Keratinocyte (primary cell): Measurements from ENCODE around the gene NCKAP5. TPM values are rescaled to one million over a fixed set of nuclear protein-coding genes. Genes with fewer than 3 reads are reported as not detected.

ENCODE experiments used
- DNase-seq: peaks from one replicate; pipeline ENCODE4 v3.0.0-alpha.2; 2011; ENCODE audit warnings: low read depth, missing footprints, low spot score
- FAIRE-seq: peaks from 2 replicates; lab custom pipeline; 2011; peaks lifted over from hg19 to GRCh38; lab: Jason Lieb, UNC
- H2AFZ ChIP-seq: 2 replicates; pipeline ENCODE4 v1.6.0; 2012; ENCODE audit warnings: low read length, control low read depth, inconsistent platforms; ENCODE audit not compliant: control insufficient read depth
- H3K27ac ChIP-seq: 2 replicates; pipeline ENCODE4 v1.5.1; 2011; ENCODE audit warnings: low read length; ENCODE audit not compliant: control insufficient read depth, insufficient read depth
- H3K27me3 ChIP-seq: 3 replicates; pipeline ENCODE4 v1.6.0; 2011; ENCODE audit warnings: low read length; ENCODE audit not compliant: control insufficient read depth, insufficient read depth; ENCODE audit errors: extremely low read depth
- H3K36me3 ChIP-seq, 2 experiments: 2 replicates in 1 of 2; 3 replicates in 1 of 2; pipeline ENCODE4 v1.5.1; 2011; ENCODE audit warnings: low read length in 2 of 2, mild to moderate bottlenecking in 1 of 2; ENCODE audit not compliant: control insufficient read depth in 2 of 2, insufficient read depth in 2 of 2; ENCODE audit errors: extremely low read depth in 1 of 2
- H3K4me1 ChIP-seq: 3 replicates; pipeline ENCODE4 v1.5.1; 2011; ENCODE audit warnings: low read length; ENCODE audit not compliant: control insufficient read depth, insufficient read depth; ENCODE audit errors: extremely low read depth
- H3K4me2 ChIP-seq: 3 replicates; pipeline ENCODE4 v1.6.0; 2011; ENCODE audit warnings: low read depth, low read length; ENCODE audit not compliant: control insufficient read depth, insufficient read depth; ENCODE audit errors: extremely low read depth
- H3K4me3 ChIP-seq, 3 experiments: fragments of 200-600 bp in 1 of 3; sonication (generic) in 1 of 3; 2 replicates in 2 of 3; 3 replicates in 1 of 3; pipeline ENCODE4 v1.5.1; 2011 to 2016; ENCODE audit warnings: low read length in 3 of 3, mild to moderate bottlenecking in 3 of 3, control low read depth in 2 of 3, inconsistent platforms in 1 of 3, low read depth in 1 of 3, mixed read lengths in 1 of 3, mixed run types in 1 of 3, moderate library complexity in 1 of 3; ENCODE audit not compliant: control insufficient read depth in 2 of 3, insufficient read depth in 2 of 3; ENCODE audit errors: extremely low read depth in 1 of 3
- H3K79me2 ChIP-seq: 2 replicates; pipeline ENCODE4 v1.6.0; 2012; ENCODE audit warnings: low read length; ENCODE audit not compliant: control insufficient read depth, insufficient read depth
- H3K9ac ChIP-seq: 3 replicates; pipeline ENCODE4 v1.6.0; 2011; ENCODE audit warnings: low read length; ENCODE audit not compliant: control insufficient read depth, insufficient read depth; ENCODE audit errors: extremely low read depth
- H3K9me1 ChIP-seq: 3 replicates; pipeline ENCODE4 v1.6.0; 2011; ENCODE audit warnings: low read length; ENCODE audit not compliant: control insufficient read depth, insufficient read depth; ENCODE audit errors: extremely low read depth
- H3K9me3 ChIP-seq: 2 replicates; pipeline ENCODE4 v1.5.1; 2012; ENCODE audit warnings: low read depth, low read length; ENCODE audit not compliant: control insufficient read depth
- H4K20me1 ChIP-seq: 3 replicates; pipeline ENCODE4 v1.6.0; 2011; ENCODE audit warnings: low read length; ENCODE audit not compliant: control insufficient read depth, insufficient read depth; ENCODE audit errors: extremely low read depth
- EZH2 ChIP-seq: IDR thresholded peaks from one replicate; pipeline ENCODE4 v1.6.1; 2012; ENCODE audit warnings: inconsistent platforms, mild to moderate bottlenecking, low read length, moderate library complexity
- dilution Hi-C: fragments of 300-500 bp; cut with MboI; formaldehyde crosslinking; loops from one replicate; pipeline ENCODE4 v1.7.0; 2020; ENCODE audit warnings: low sequenced_read_pairs; ENCODE audit not compliant: extremely low pct_ligation_motif_present
- polyA plus RNA-seq, 5 experiments: library from polyadenylated mRNA; depleted of rRNA in 3 of 5; stranded (reverse) in 3 of 5; stranded (forward) in 1 of 5; unstranded in 1 of 5; fragments of >200 nt; gene quantifications; 1 replicate in 1 of 5; 2 replicates in 3 of 5; 3 replicates in 1 of 5; pipeline versions ENCODE4 v1.2.1 to v1.2.3, GENCODE V29; 2011 to 2012; ENCODE audit warnings: missing spikeins in 2 of 5, low read depth in 1 of 5, low replicate concordance in 1 of 5
- TF ChIP-seq, protein P1 (sequence below), 3 experiments: IDR thresholded peaks in 1 of 3; conservative IDR thresholded peaks in 1 of 3; optimal IDR thresholded peaks in 1 of 3; 2 replicates in 2 of 3; 3 replicates in 1 of 3; pipeline versions ENCODE3 to v1.5.1; 2011; ENCODE audit warnings: low read length in 3 of 3, mild to moderate bottlenecking in 3 of 3, moderate library complexity in 2 of 3, control low read depth in 1 of 3, inconsistent platforms in 1 of 3; ENCODE audit not compliant: insufficient read depth in 2 of 3; ENCODE audit errors: extremely low read depth in 1 of 3

NCKAP5 gene
- polyA plus RNA-seq, 1 donor (not counting 4 experiments of a cell fraction or from before 2014, with no cell fraction given), result 3.6 TPM

DNA sequence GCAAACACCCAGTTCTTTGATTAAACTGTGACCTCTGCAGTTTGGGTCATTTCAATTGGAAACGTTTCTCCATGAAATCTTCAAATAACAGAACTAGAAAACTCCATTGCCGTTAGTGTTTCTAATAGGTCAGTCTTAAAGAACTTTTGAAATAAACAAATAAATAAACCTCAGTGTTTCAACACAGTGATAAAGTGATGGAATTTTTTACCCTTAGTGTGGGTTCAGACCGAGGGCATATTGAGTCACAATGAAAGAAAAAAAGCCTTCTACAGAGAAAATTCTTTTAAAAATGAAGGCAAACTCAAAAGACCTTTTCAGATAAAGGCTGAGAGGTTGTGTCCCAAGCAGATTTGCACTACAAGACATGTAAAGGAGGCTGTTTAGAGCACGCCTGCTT is 149.6 kb downstream of the NCKAP5 start:
- no peak overlapping the region for H3K27ac ChIP-seq
- H3K9me1 ChIP-seq, result no peaks in the 10 kb centered on the region
- no peaks in the 10 kb centered on the region for H3K36me3 ChIP-seq
- FAIRE-seq, result no peak
- no peaks in the 10 kb centered on the region for H3K27me3 ChIP-seq
- no peak for TF ChIP-seq EZH2
- TF ChIP-seq, protein P1, sequence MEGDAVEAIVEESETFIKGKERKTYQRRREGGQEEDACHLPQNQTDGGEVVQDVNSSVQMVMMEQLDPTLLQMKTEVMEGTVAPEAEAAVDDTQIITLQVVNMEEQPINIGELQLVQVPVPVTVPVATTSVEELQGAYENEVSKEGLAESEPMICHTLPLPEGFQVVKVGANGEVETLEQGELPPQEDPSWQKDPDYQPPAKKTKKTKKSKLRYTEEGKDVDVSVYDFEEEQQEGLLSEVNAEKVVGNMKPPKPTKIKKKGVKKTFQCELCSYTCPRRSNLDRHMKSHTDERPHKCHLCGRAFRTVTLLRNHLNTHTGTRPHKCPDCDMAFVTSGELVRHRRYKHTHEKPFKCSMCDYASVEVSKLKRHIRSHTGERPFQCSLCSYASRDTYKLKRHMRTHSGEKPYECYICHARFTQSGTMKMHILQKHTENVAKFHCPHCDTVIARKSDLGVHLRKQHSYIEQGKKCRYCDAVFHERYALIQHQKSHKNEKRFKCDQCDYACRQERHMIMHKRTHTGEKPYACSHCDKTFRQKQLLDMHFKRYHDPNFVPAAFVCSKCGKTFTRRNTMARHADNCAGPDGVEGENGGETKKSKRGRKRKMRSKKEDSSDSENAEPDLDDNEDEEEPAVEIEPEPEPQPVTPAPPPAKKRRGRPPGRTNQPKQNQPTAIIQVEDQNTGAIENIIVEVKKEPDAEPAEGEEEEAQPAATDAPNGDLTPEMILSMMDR (optimal IDR thresholded peaks at IDR 0.05 in 1 of 3, IDR thresholded peaks at IDR 0.05 in 1 of 3, conservative IDR thresholded peaks at IDR 0.05 in 1 of 3; ENCODE audit: extremely low read depth in 1 of 3, insufficient read depth in 2 of 3, low read length in 3 of 3), result no peak
- H3K9me3 ChIP-seq, result no peaks in the 10 kb centered on the region
- H3K79me2 ChIP-seq, result no peaks in the 10 kb centered on the region
- no peak overlapping the region for H3K4me2 ChIP-seq
- DNase-seq, result no peak
- peaks cover 21% of the 10 kb centered on the region for H3K4me1 ChIP-seq
- dilution Hi-C loops, result no loop called here
- H2AFZ ChIP-seq, result no peak overlapping the region
- H3K4me3 ChIP-seq, result no peak overlapping the region
- H4K20me1 ChIP-seq, result no peaks in the 10 kb centered on the region
- H3K9ac ChIP-seq, result no peak overlapping the region

DNA sequence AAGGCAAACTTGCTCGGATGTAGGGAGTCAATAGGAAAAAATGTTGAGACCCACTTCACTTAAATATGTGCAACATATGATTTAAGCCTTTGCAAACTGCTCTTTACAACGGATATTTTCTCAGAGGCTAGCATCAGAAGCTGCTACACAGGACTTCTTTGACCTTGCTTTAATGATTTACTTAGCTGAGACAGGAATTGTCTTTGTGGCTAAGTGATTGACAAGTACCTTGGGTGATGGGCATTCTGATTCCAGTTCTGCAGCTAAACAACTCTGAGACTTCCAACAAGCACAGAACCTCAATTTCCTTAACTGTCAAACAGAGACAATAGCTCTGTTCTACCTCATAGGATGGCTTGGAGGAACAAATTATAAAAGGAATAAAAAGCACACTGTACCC is 150.2 kb downstream of the NCKAP5 start:
- no peaks in the 10 kb centered on the region for H3K79me2 ChIP-seq
- H3K36me3 ChIP-seq, result no peaks in the 10 kb centered on the region
- no peak overlapping the region for H2AFZ ChIP-seq
- H3K4me1 ChIP-seq, result peaks cover 18% of the 10 kb centered on the region
- dilution Hi-C loops, result no loop called here
- no peaks in the 10 kb centered on the region for H3K9me1 ChIP-seq
- H3K4me3 ChIP-seq, result no peak overlapping the region
- TF ChIP-seq, protein P1 (optimal IDR thresholded peaks at IDR 0.05 in 1 of 3, IDR thresholded peaks at IDR 0.05 in 1 of 3, conservative IDR thresholded peaks at IDR 0.05 in 1 of 3; ENCODE audit: extremely low read depth in 1 of 3, insufficient read depth in 2 of 3, low read length in 3 of 3), result no peak
- TF ChIP-seq EZH2, result no peak
- FAIRE-seq (no peak), DNase-seq (no peak)
- no peaks in the 10 kb centered on the region for H3K9me3 ChIP-seq
- no peaks in the 10 kb centered on the region for H3K27me3 ChIP-seq
- no peak overlapping the region for H3K9ac ChIP-seq
- no peak overlapping the region for H3K4me2 ChIP-seq
- no peaks in the 10 kb centered on the region for H4K20me1 ChIP-seq
- H3K27ac ChIP-seq, result no peak overlapping the region
